Prostate gland (tissue), 2 donors: ENCODE data around the gene CDKL5.

Experiments
- POLR2AphosphoS5 ChIP-seq: sonication (generic); formaldehyde crosslinking; IDR thresholded peaks from one replicate; pipeline ENCODE4 v1.6.1; 2017; ENCODE audit warnings: antibody characterized with exemption
- TF ChIP-seq, protein P1 (sequence below), 4 experiments: fragments of 200-600 bp in 2 of 4; fragments of 450-650 bp in 2 of 4; sonication (generic) in 2 of 4; IDR thresholded peaks; 1 replicate in 3 of 4; 2 replicates in 1 of 4; pipeline ENCODE4 v1.5.1; 2016 to 2019; ENCODE audit warnings: antibody characterized with exemption in 4 of 4, mild to moderate bottlenecking in 2 of 4, moderate library complexity in 2 of 4

GRCh38 chrX:18643853-18644252 is 218.4 kb downstream of the CDKL5 start:
- TF ChIP-seq, protein P1, sequence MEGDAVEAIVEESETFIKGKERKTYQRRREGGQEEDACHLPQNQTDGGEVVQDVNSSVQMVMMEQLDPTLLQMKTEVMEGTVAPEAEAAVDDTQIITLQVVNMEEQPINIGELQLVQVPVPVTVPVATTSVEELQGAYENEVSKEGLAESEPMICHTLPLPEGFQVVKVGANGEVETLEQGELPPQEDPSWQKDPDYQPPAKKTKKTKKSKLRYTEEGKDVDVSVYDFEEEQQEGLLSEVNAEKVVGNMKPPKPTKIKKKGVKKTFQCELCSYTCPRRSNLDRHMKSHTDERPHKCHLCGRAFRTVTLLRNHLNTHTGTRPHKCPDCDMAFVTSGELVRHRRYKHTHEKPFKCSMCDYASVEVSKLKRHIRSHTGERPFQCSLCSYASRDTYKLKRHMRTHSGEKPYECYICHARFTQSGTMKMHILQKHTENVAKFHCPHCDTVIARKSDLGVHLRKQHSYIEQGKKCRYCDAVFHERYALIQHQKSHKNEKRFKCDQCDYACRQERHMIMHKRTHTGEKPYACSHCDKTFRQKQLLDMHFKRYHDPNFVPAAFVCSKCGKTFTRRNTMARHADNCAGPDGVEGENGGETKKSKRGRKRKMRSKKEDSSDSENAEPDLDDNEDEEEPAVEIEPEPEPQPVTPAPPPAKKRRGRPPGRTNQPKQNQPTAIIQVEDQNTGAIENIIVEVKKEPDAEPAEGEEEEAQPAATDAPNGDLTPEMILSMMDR (IDR thresholded peaks at IDR 0.05), result no peak
- TF ChIP-seq POLR2AphosphoS5, result no peak
